ENCODE data around the gene SRD5A1.

Gene SRD5A1

GRCh38 chr5:6681682-6682081 is 48.4 kb downstream of the SRD5A1 start:
- TF ChIP-seq MAX (IDR thresholded peaks at IDR 0.05; ENCODE audit: low read depth, low read length) (no peak), MYC (IDR thresholded peaks at IDR 0.05; ENCODE audit: low read depth, low read length) (no peak), POLR2A (IDR thresholded peaks at IDR 0.05; ENCODE audit: extremely low read depth, insufficient read length) (no peak), CTCF (IDR thresholded peaks at IDR 0.05; ENCODE audit: low read depth, low read length) (no peak)
- no peak for DNase-seq (ENCODE audit: low read depth)
- no peak overlapping the region for H3K4me3 ChIP-seq (ENCODE audit: low read depth, low read length)

- TF ChIP-seq POLR2A (IDR thresholded peaks at IDR 0.05; ENCODE audit: extremely low read depth, insufficient read length) (no peak), MYC (IDR thresholded peaks at IDR 0.05; ENCODE audit: low read depth, low read length) (no peak), CTCF (IDR thresholded peaks at IDR 0.05; ENCODE audit: low read depth, low read length) (no peak), MAX (IDR thresholded peaks at IDR 0.05; ENCODE audit: low read depth, low read length) (no peak)
- no peak overlapping the region for H3K4me3 ChIP-seq (ENCODE audit: low read depth, low read length)
- no peak for DNase-seq (ENCODE audit: low read depth)
Measured at GRCh38 chr5:6682239-6682638, 49.0 kb downstream of the SRD5A1 start.

GRCh38 chr5:6683241-6683640 is 50.0 kb downstream of the SRD5A1 start:
- TF ChIP-seq MYC (IDR thresholded peaks at IDR 0.05; ENCODE audit: low read depth, low read length) (no peak), POLR2A (IDR thresholded peaks at IDR 0.05; ENCODE audit: extremely low read depth, insufficient read length) (no peak), CTCF (IDR thresholded peaks at IDR 0.05; ENCODE audit: low read depth, low read length) (no peak), MAX (IDR thresholded peaks at IDR 0.05; ENCODE audit: low read depth, low read length) (no peak)
- H3K4me3 ChIP-seq (ENCODE audit: low read depth, low read length): no peak overlapping the region
- DNase-seq (ENCODE audit: low read depth): no peak

GRCh38 chr5:6684075-6684474 is 50.8 kb downstream of the SRD5A1 start:
- TF ChIP-seq MYC (IDR thresholded peaks at IDR 0.05; ENCODE audit: low read depth, low read length): no peak
- no peak for TF ChIP-seq POLR2A (IDR thresholded peaks at IDR 0.05; ENCODE audit: extremely low read depth, insufficient read length)
- no peak for TF ChIP-seq MAX (IDR thresholded peaks at IDR 0.05; ENCODE audit: low read depth, low read length)
- TF ChIP-seq CTCF (IDR thresholded peaks at IDR 0.05; ENCODE audit: low read depth, low read length): no peak
- no peak overlapping the region for H3K4me3 ChIP-seq (ENCODE audit: low read depth, low read length)
- no peak for DNase-seq (ENCODE audit: low read depth)

GRCh38 chr5:6686501-6686900 is 53.3 kb downstream of the SRD5A1 start:
- no peak for DNase-seq (ENCODE audit: low read depth)
- H3K4me3 ChIP-seq (ENCODE audit: low read depth, low read length): no peak overlapping the region
- TF ChIP-seq MYC (IDR thresholded peaks at IDR 0.05; ENCODE audit: low read depth, low read length): no peak
- TF ChIP-seq POLR2A (IDR thresholded peaks at IDR 0.05; ENCODE audit: extremely low read depth, insufficient read length): no peak
- TF ChIP-seq MAX (IDR thresholded peaks at IDR 0.05; ENCODE audit: low read depth, low read length): no peak

GRCh38 chr5:6686915-6687409 is 53.7 kb downstream of the SRD5A1 start:
- DNase-seq (ENCODE audit: low read depth): peak; percentile 42
- no peak for TF ChIP-seq CTCF (IDR thresholded peaks at IDR 0.05; ENCODE audit: low read depth, low read length)
- no peak for TF ChIP-seq MAX (IDR thresholded peaks at IDR 0.05; ENCODE audit: low read depth, low read length)
- TF ChIP-seq MYC (IDR thresholded peaks at IDR 0.05; ENCODE audit: low read depth, low read length): no peak
- no peak for TF ChIP-seq POLR2A (IDR thresholded peaks at IDR 0.05; ENCODE audit: extremely low read depth, insufficient read length)
- peak overlapping the region; percentile 11 for H3K4me3 ChIP-seq (ENCODE audit: low read depth, low read length)
